H1 (cell line): ENCODE results near the gene KLHL5. TPM values are rescaled to one million over a fixed set of nuclear protein-coding genes. Genes with fewer than 3 reads are reported as not detected.
"Not testable (repeated sequence)": the region's sequence is repeated elsewhere in the genome, so short reads cannot be mapped to it uniquely, and the experiment has no call there.

ENCODE experiments used
- CTCF ChIA-PET: fragments of 300-600 bp; sonication (Branson Sonifier 250); formaldehyde crosslinking; loops from one replicate; lab custom pipeline; 2021; ENCODE audit not compliant: partially characterized antibody; lab: Charles Lee
- POLR2A ChIA-PET: fragments of 300-600 bp; sonication (Branson Sonifier 250); formaldehyde crosslinking; loops from one replicate; lab custom pipeline; 2021; ENCODE audit warnings: inconsistent platforms; ENCODE audit not compliant: partially characterized antibody; lab: Charles Lee
- DNase-seq, 2 experiments: peaks; one replicate each; pipeline versions ENCODE4 v3.0.0 to v3.0.0-alpha.2; 2010 to 2022; ENCODE audit warnings: low spot score in 2 of 2, low read depth in 1 of 2, mixed read lengths in 1 of 2
- FAIRE-seq: peaks from 2 replicates; lab custom pipeline; 2011; peaks lifted over from hg19 to GRCh38; lab: Jason Lieb, UNC
- H2AFZ ChIP-seq: 2 replicates; pipeline ENCODE4 v1.8.1; 2012; ENCODE audit warnings: low read length, inconsistent platforms
- H2AK5ac ChIP-seq: 2 replicates; pipeline ENCODE4 v1.6.1; 2013; ENCODE audit warnings: low read depth, low read length
- H2BK120ac ChIP-seq: replicated peaks from 2 replicates; pipeline ENCODE3; 2013; ENCODE audit warnings: low read depth, low read length, inconsistent platforms
- H2BK12ac ChIP-seq: 2 replicates; pipeline ENCODE4 v1.6.1; 2013; ENCODE audit warnings: low read depth, low read length
- H2BK15ac ChIP-seq: 2 replicates; pipeline ENCODE4 v1.6.1; 2013; ENCODE audit warnings: low read length
- H2BK20ac ChIP-seq: 2 replicates; pipeline ENCODE4 v1.6.1; 2013; ENCODE audit warnings: low read length
- H2BK5ac ChIP-seq: 2 replicates; pipeline ENCODE4 v1.6.1; 2013; ENCODE audit warnings: low read depth, low read length
- H3K14ac ChIP-seq: 2 replicates; pipeline ENCODE4 v1.6.1; 2013; ENCODE audit warnings: inconsistent platforms; ENCODE audit not compliant: insufficient read length
- H3K18ac ChIP-seq: 2 replicates; pipeline ENCODE4 v1.6.1; 2013; ENCODE audit warnings: low read length; ENCODE audit errors: extremely low read depth
- H3K23ac ChIP-seq: 2 replicates; pipeline ENCODE4 v1.6.1; 2013; ENCODE audit warnings: inconsistent platforms; ENCODE audit not compliant: insufficient read length
- H3K23me2 ChIP-seq: 2 replicates; pipeline ENCODE4 v1.6.1; 2013; ENCODE audit warnings: low read depth, low read length
- H3K27ac ChIP-seq: 2 replicates; pipeline ENCODE4 v1.6.1; 2011; ENCODE audit warnings: low read depth, low read length, inconsistent platforms
- H3K27me3 ChIP-seq, 4 experiments: replicated peaks in 1 of 4; 1 replicate in 1 of 4; 2 replicates in 3 of 4; pipeline versions ENCODE4 v1.6.1 to v1.8.1; 2011 to 2013; ENCODE audit warnings: low read length in 3 of 4, mild to moderate bottlenecking in 3 of 4, inconsistent platforms in 2 of 4, mixed read lengths in 2 of 4, moderate library complexity in 1 of 4; ENCODE audit not compliant: control insufficient read depth in 3 of 4, insufficient read depth in 3 of 4; ENCODE audit errors: extremely low read depth in 1 of 4
- H3K36me3 ChIP-seq, 4 experiments: 2 replicates each; pipeline versions ENCODE4 v1.6.1 to v1.8.1; 2011 to 2013; ENCODE audit warnings: mild to moderate bottlenecking in 4 of 4, low read length in 3 of 4, moderate library complexity in 2 of 4, control low read depth in 1 of 4, inconsistent platforms in 1 of 4; ENCODE audit not compliant: insufficient read depth in 4 of 4, control insufficient read depth in 2 of 4
- H3K4ac ChIP-seq: replicated peaks from 2 replicates; pipeline ENCODE3; 2013; ENCODE audit warnings: low read length, low read depth, mixed read lengths, inconsistent platforms; ENCODE audit not compliant: insufficient read length
- H3K4me1 ChIP-seq, 4 experiments: replicated peaks in 1 of 4; 1 replicate in 1 of 4; 2 replicates in 3 of 4; pipeline versions ENCODE4 v1.6.1 to v1.8.1; 2011 to 2013; ENCODE audit warnings: low read length in 3 of 4, inconsistent platforms in 2 of 4, mixed read lengths in 1 of 4; ENCODE audit not compliant: insufficient read depth in 4 of 4, control insufficient read depth in 3 of 4
- H3K4me2 ChIP-seq, 2 experiments: 2 replicates each; pipeline versions ENCODE4 v1.6.1 to v1.8.1; 2011 to 2013; ENCODE audit warnings: low read depth in 2 of 2, low read length in 2 of 2, control low read depth in 1 of 2, inconsistent platforms in 1 of 2, mild to moderate bottlenecking in 1 of 2; ENCODE audit not compliant: insufficient read depth in 1 of 2
- H3K4me3 ChIP-seq, 4 experiments: fragments of 200-600, 300-600 bp in 1 of 4; sonication (generic), shearing (Covaris generic), sonication (Bioruptor Twin) in 1 of 4; 2 replicates each; pipeline versions ENCODE4 v1.5.1 to v1.8.1; 2011 to 2016; ENCODE audit warnings: low read length in 4 of 4, low read depth in 3 of 4, control low read depth in 2 of 4, inconsistent platforms in 2 of 4, mild to moderate bottlenecking in 2 of 4, mixed read lengths in 1 of 4, moderate library complexity in 1 of 4; ENCODE audit not compliant: insufficient read depth in 2 of 4; ENCODE audit errors: extremely low read depth in 1 of 4
- H3K56ac ChIP-seq: replicated peaks from 2 replicates; pipeline ENCODE3; 2013; ENCODE audit warnings: low read depth, mild to moderate bottlenecking, mixed read lengths, low read length, inconsistent platforms; ENCODE audit not compliant: insufficient read length
- H3K79me1 ChIP-seq: 2 replicates; pipeline ENCODE4 v1.6.1; 2013; ENCODE audit warnings: low read depth, low read length, control low read depth
- H3K79me2 ChIP-seq, 2 experiments: 2 replicates each; pipeline versions ENCODE4 v1.6.1 to v1.8.1; 2012 to 2013; ENCODE audit warnings: low read length in 2 of 2, mild to moderate bottlenecking in 2 of 2, inconsistent platforms in 1 of 2; ENCODE audit not compliant: insufficient read depth in 2 of 2, control insufficient read depth in 1 of 2
- H3K9ac ChIP-seq, 4 experiments: replicated peaks in 1 of 4; 1 replicate in 1 of 4; 2 replicates in 3 of 4; pipeline versions ENCODE4 v1.6.1 to v1.8.1; 2011 to 2013; ENCODE audit warnings: low read depth in 3 of 4, low read length in 3 of 4, control low read depth in 2 of 4, mild to moderate bottlenecking in 2 of 4, moderate library complexity in 2 of 4, inconsistent platforms in 1 of 4; ENCODE audit errors: extremely low read depth in 1 of 4
- H3K9me3 ChIP-seq, 2 experiments: 2 replicates each; pipeline versions ENCODE4 v1.6.1 to v1.8.1; 2012 to 2013; ENCODE audit warnings: mild to moderate bottlenecking in 2 of 2, moderate library complexity in 2 of 2, control low read depth in 1 of 2, inconsistent platforms in 1 of 2, low read depth in 1 of 2, low read length in 1 of 2, mixed read lengths in 1 of 2; ENCODE audit not compliant: insufficient read depth in 2 of 2
- H4K20me1 ChIP-seq, 2 experiments: replicated peaks in 1 of 2; 2 replicates each; pipeline versions ENCODE3 to v1.8.1; 2011 to 2013; ENCODE audit warnings: inconsistent platforms in 2 of 2, low read length in 2 of 2, mild to moderate bottlenecking in 1 of 2; ENCODE audit not compliant: insufficient read depth in 2 of 2, control insufficient read depth in 1 of 2
- H4K5ac ChIP-seq: 2 replicates; pipeline ENCODE4 v1.6.1; 2013; ENCODE audit warnings: low read length, low read depth, mixed read lengths, inconsistent platforms; ENCODE audit not compliant: insufficient read length
- H4K8ac ChIP-seq: 2 replicates; pipeline ENCODE4 v1.8.0; 2013; ENCODE audit warnings: mild to moderate bottlenecking, moderate library complexity, low read length, inconsistent platforms; ENCODE audit not compliant: insufficient read depth; ENCODE audit errors: extremely low read depth
- H4K91ac ChIP-seq: replicated peaks from 2 replicates; pipeline ENCODE3; 2013; ENCODE audit warnings: low read length, mixed read lengths, inconsistent platforms; ENCODE audit not compliant: insufficient read length
- WGBS, 2 experiments: shearing (Covaris generic) in 1 of 2; methylation state at CpG; one replicate each; pipeline versions ENCODE4 v1.1.6 to v1.1.7; 2013 to 2015; ENCODE audit warnings: low lambda C conversion rate in 2 of 2, mixed read lengths in 2 of 2, inconsistent platforms in 1 of 2, low coverage in 1 of 2, missing lambda C conversion rate in 1 of 2; ENCODE audit not compliant: insufficient replicate concordance in 2 of 2, insufficient coverage in 1 of 2, insufficient read length in 1 of 2; ENCODE audit errors: extremely low coverage in 1 of 2, missing lambda C conversion rate in 1 of 2; 5-methylcytosine and 5-hydroxymethylcytosine counted together
- polyA plus RNA-seq, 7 experiments: library from polyadenylated mRNA; depleted of rRNA in 3 of 7; stranded (reverse) in 5 of 7; unstranded in 2 of 7; fragments of >200 nt in 5 of 7; fragments of 200-250 nt in 2 of 7; gene quantifications; 1 replicate in 5 of 7; 2 replicates in 1 of 7; 4 replicates in 1 of 7; pipeline versions ENCODE4 v1.2.1 to v1.2.3, GENCODE V29; 2011 to 2013; ENCODE audit warnings: missing spikeins in 2 of 7, mixed read lengths in 2 of 7
- total RNA-seq: library from RNA; stranded (reverse); fragmentation: NEBNext Ultra II Directional; extraction: Animal tissue kit (Norgen Biotek cat#: 25700); gene quantifications from 2 replicates; pipeline ENCODE4 v1.2.1, GENCODE V29; 2021

Gene KLHL5
- total and polyA plus RNA-seq, 2 of the 8 experiments (the other 6 are each of a cell fraction or from before 2014, with no cell fraction given): 13.0 to 23.6 TPM

GRCh38 chr4:39138227-39138626, 76.2 kb downstream of the KLHL5 start:
- H3K4ac ChIP-seq, H2BK120ac ChIP-seq, H4K8ac ChIP-seq, H3K4me1 ChIP-seq, H3K9ac ChIP-seq, H4K91ac ChIP-seq, H2BK20ac ChIP-seq, H2AFZ ChIP-seq, H4K5ac ChIP-seq, H3K4me2 ChIP-seq, H4K20me1 ChIP-seq, H3K23me2 ChIP-seq, H3K9me3 ChIP-seq, H3K4me3 ChIP-seq, H3K18ac ChIP-seq, H3K27ac ChIP-seq, H2BK12ac ChIP-seq, H3K27me3 ChIP-seq, H3K23ac ChIP-seq, H3K36me3 ChIP-seq, DNase-seq, H3K56ac ChIP-seq, H2BK15ac ChIP-seq, H2AK5ac ChIP-seq, H3K79me2 ChIP-seq, POLR2A ChIA-PET, FAIRE-seq, H2BK5ac ChIP-seq, H3K14ac ChIP-seq, H3K79me1 ChIP-seq: not testable (repeated sequence)
- WGBS, 2 experiments: 59% methylated on average over 3 of the region's 3 CpGs; no CpG with 5 or more reads in 1 of the 2 experiments
- CTCF ChIA-PET: interaction anchor here (0.6 to 1.4 kb wide), 5 partner anchors 10 to 379 kb away, joined by 3 to 5 read pairs (median 3); no protein-coding TSS in a partner anchor
